Esophagus squamous epithelium (tissue), 4 donors: ENCODE results near the gene RSPH10B.
"Not testable (repeated sequence)": the region's sequence is repeated elsewhere in the genome, so short reads cannot be mapped to it uniquely, and the experiment has no call there.

Source experiments
- CTCF ChIP-seq, 6 experiments: fragments of 450-650 bp in 4 of 6; fragments of 200-600 bp in 2 of 6; sonication (generic) in 2 of 6; IDR thresholded peaks; one replicate each; pipeline ENCODE4 v1.5.1; 2016 to 2019; ENCODE audit warnings: antibody characterized with exemption in 6 of 6, mild to moderate bottlenecking in 4 of 6, moderate library complexity in 4 of 6
- POLR2A ChIP-seq, 4 donors: fragments of 450-650 bp; IDR thresholded peaks; one replicate each; pipeline ENCODE4 v1.6.1; 2017; ENCODE audit warnings: antibody characterized with exemption in 4 of 4, mild to moderate bottlenecking in 4 of 4, moderate library complexity in 3 of 4

- not testable (repeated sequence) for TF ChIP-seq CTCF, POLR2A (IDR thresholded peaks at IDR 0.05)
Observed at GRCh38 chr7:5926263-5926870, 44.1 kb downstream of the RSPH10B start.
